IMR-90 (cell line): Measurements from ENCODE around the gene ACYP2. TPM values are rescaled to one million over a fixed set of nuclear protein-coding genes. Genes with fewer than 3 reads are reported as not detected.

Source experiments
- ATAC-seq: fragments of 200-7000 bp; cut with Tn5 transposase; 2 replicates; pipeline ENCODE4 v1.9.1; 2020; ENCODE audit warnings: low read depth, mild to moderate bottlenecking, moderate library complexity
- BruUV-seq: library from RNA; stranded (reverse); fragments of 400-500 nt; replicated peaks from 2 replicates; lab custom pipeline; 2021; lab: Mats Ljungman, UMichigan
- CTCF ChIA-PET: fragments of 300-600 bp; formaldehyde crosslinking; extraction: SDS; loops from one replicate; lab custom pipeline; 2021; ENCODE audit warnings: antibody characterized with exemption; lab: Yijun Ruan, JAX
- POLR2A ChIA-PET: fragments of 300-600 bp; sonication (Branson Sonifier 250); formaldehyde crosslinking; loops from one replicate; lab custom pipeline; 2022; ENCODE audit warnings: antibody characterized with exemption; ENCODE audit not compliant: unreplicated experiment; lab: Charles Lee
- DNase-seq: peaks from one replicate; pipeline ENCODE4 v3.0.0; 2013
- H2AFZ ChIP-seq: replicated peaks from 2 replicates; pipeline ENCODE3; 2013; ENCODE audit warnings: low read length, mild to moderate bottlenecking; ENCODE audit not compliant: poor library complexity
- H2AK5ac ChIP-seq: 2 replicates; pipeline ENCODE4 v1.6.1; 2013; ENCODE audit warnings: low read depth, low read length, inconsistent platforms
- H2AK9ac ChIP-seq: replicated peaks from 2 replicates; pipeline ENCODE3; 2013; ENCODE audit warnings: mild to moderate bottlenecking, low read depth, low read length, moderate library complexity; ENCODE audit not compliant: poor library complexity
- H2BK120ac ChIP-seq: 2 replicates; pipeline ENCODE4 v1.6.1; 2013; ENCODE audit warnings: low read depth, low read length, inconsistent platforms
- H2BK15ac ChIP-seq: 3 replicates; pipeline ENCODE4 v1.6.1; 2013; ENCODE audit warnings: low read depth, low read length, inconsistent platforms
- H2BK20ac ChIP-seq: 2 replicates; pipeline ENCODE4 v1.6.1; 2013; ENCODE audit warnings: low read depth, mild to moderate bottlenecking, inconsistent platforms, low read length, moderate library complexity
- H2BK5ac ChIP-seq: 2 replicates; pipeline ENCODE4 v1.6.1; 2013; ENCODE audit warnings: mild to moderate bottlenecking, low read depth, low read length, inconsistent platforms; ENCODE audit not compliant: poor library complexity, severe bottlenecking
- H3K14ac ChIP-seq: replicated peaks from 2 replicates; pipeline ENCODE4 v1.6.1; 2013; ENCODE audit warnings: low read depth, low read length, inconsistent platforms
- H3K18ac ChIP-seq: 2 replicates; pipeline ENCODE4 v1.6.1; 2013; ENCODE audit warnings: low read depth, low read length, control low read depth
- H3K23ac ChIP-seq: 2 replicates; pipeline ENCODE4 v1.6.1; 2013; ENCODE audit warnings: low read depth, low read length, inconsistent platforms
- H3K27ac ChIP-seq: 2 replicates; pipeline ENCODE4 v1.5.1; 2013; ENCODE audit warnings: mild to moderate bottlenecking, control low read depth, low read length; ENCODE audit not compliant: insufficient read depth
- H3K27me3 ChIP-seq: 2 replicates; pipeline ENCODE4 v1.6.1; 2013; ENCODE audit warnings: low read length; ENCODE audit not compliant: control insufficient read depth, insufficient read depth
- H3K36me3 ChIP-seq: 2 replicates; pipeline ENCODE4 v1.6.1; 2013; ENCODE audit warnings: low read length, mixed read lengths; ENCODE audit not compliant: control insufficient read depth, insufficient read depth
- H3K4ac ChIP-seq: 2 replicates; pipeline ENCODE4 v1.6.1; 2013; ENCODE audit warnings: low read depth, low read length, inconsistent platforms
- H3K4me1 ChIP-seq: 2 replicates; pipeline ENCODE4 v1.6.1; 2013; ENCODE audit warnings: low read length, mixed read lengths; ENCODE audit not compliant: control insufficient read depth, insufficient read depth
- H3K4me2 ChIP-seq: 2 replicates; pipeline ENCODE4 v1.6.1; 2013; ENCODE audit warnings: low read depth, mild to moderate bottlenecking, control low read depth, low read length, moderate library complexity
- H3K4me3 ChIP-seq: 2 replicates; pipeline ENCODE4 v1.5.1; 2013; ENCODE audit warnings: low read depth, mild to moderate bottlenecking, control low read depth, low read length, moderate library complexity; ENCODE audit not compliant: insufficient read depth
- H3K56ac ChIP-seq: 2 replicates; pipeline ENCODE4 v1.6.1; 2013; ENCODE audit warnings: low read length, inconsistent platforms; ENCODE audit not compliant: insufficient read depth; ENCODE audit errors: extremely low read depth
- H3K79me1 ChIP-seq, 2 experiments: 2 replicates each; pipeline ENCODE4 v1.6.1; 2013; ENCODE audit warnings: low read length in 2 of 2, inconsistent platforms in 1 of 2, low read depth in 1 of 2
- H3K9ac ChIP-seq: 2 replicates; pipeline ENCODE4 v1.6.1; 2013; ENCODE audit warnings: low read depth, low read length, control low read depth
- H3K9me1 ChIP-seq: 2 replicates; pipeline ENCODE4 v1.6.1; 2013; ENCODE audit warnings: low read length, inconsistent platforms; ENCODE audit not compliant: insufficient read depth
- H3K9me3 ChIP-seq: 2 replicates; pipeline ENCODE4 v1.6.1; 2013; ENCODE audit warnings: low read length; ENCODE audit not compliant: control insufficient read depth, insufficient read depth
- H4K20me1 ChIP-seq: 2 replicates; pipeline ENCODE4 v1.6.1; 2013; ENCODE audit warnings: low read length, inconsistent platforms; ENCODE audit not compliant: insufficient read depth
- H4K5ac ChIP-seq: 2 replicates; pipeline ENCODE4 v1.6.1; 2013; ENCODE audit warnings: mild to moderate bottlenecking, low read depth, low read length, control low read depth
- H4K8ac ChIP-seq, 2 experiments: 2 replicates each; pipeline ENCODE4 v1.6.1; 2013; ENCODE audit warnings: low read depth in 2 of 2, low read length in 2 of 2, control low read depth in 1 of 2, inconsistent platforms in 1 of 2
- H4K91ac ChIP-seq: 2 replicates; pipeline ENCODE4 v1.6.1; 2013; ENCODE audit warnings: low read depth, low read length, inconsistent platforms; ENCODE audit not compliant: insufficient read depth
- BHLHE40 ChIP-seq: fragments of 150-350 bp; IDR thresholded peaks from 2 replicates; pipeline ENCODE4 v1.6.1; 2016; ENCODE audit warnings: mild to moderate bottlenecking, low read depth, low read length
- CEBPB ChIP-seq: IDR thresholded peaks from 2 replicates; pipeline ENCODE4 v1.6.1; 2012; ENCODE audit warnings: low read depth, low read length, improper control_type of control experiment
- CHD1 ChIP-seq: IDR thresholded peaks from 2 replicates; pipeline ENCODE4 v1.6.1; 2012; ENCODE audit warnings: low read depth, low read length, improper control_type of control experiment
- ELK1 ChIP-seq: fragments of 150-350 bp; IDR thresholded peaks from 2 replicates; pipeline ENCODE4 v1.6.1; 2016; ENCODE audit warnings: low read depth, mild to moderate bottlenecking, low read length, moderate library complexity, borderline replicate concordance
- FOS ChIP-seq: fragments of 150-350 bp; IDR thresholded peaks from 2 replicates; pipeline ENCODE4 v1.6.1; 2016; ENCODE audit warnings: low read depth, low read length
- MAFK ChIP-seq: IDR thresholded peaks from 2 replicates; pipeline ENCODE4 v1.6.1; 2012; ENCODE audit warnings: low read depth, low read length, improper control_type of control experiment
- MAZ ChIP-seq: IDR thresholded peaks from 2 replicates; pipeline ENCODE4 v1.6.1; 2012; ENCODE audit warnings: low read depth, mild to moderate bottlenecking, low read length, improper control_type of control experiment, moderate library complexity, borderline replicate concordance
- MXI1 ChIP-seq: IDR thresholded peaks from 2 replicates; pipeline ENCODE4 v1.6.1; 2012; ENCODE audit warnings: low read depth, mild to moderate bottlenecking, low read length, moderate library complexity, borderline replicate concordance
- NFE2L2 ChIP-seq: fragments of 150-350 bp; IDR thresholded peaks from 2 replicates; pipeline ENCODE4 v1.6.1; 2016; ENCODE audit warnings: low read depth, mild to moderate bottlenecking, low read length
- POLR2A ChIP-seq: IDR thresholded peaks from 2 replicates; pipeline ENCODE4 v1.6.1; 2012; ENCODE audit warnings: mild to moderate bottlenecking, low read depth, low read length
- RAD21 ChIP-seq: IDR thresholded peaks from 2 replicates; pipeline ENCODE4 v1.6.1; 2012; ENCODE audit warnings: low read length, improper control_type of control experiment
- RCOR1 ChIP-seq: IDR thresholded peaks from 2 replicates; pipeline ENCODE4 v1.6.1; 2012; ENCODE audit warnings: mild to moderate bottlenecking, low read length, improper control_type of control experiment; ENCODE audit not compliant: insufficient replicate concordance
- RFX5 ChIP-seq: IDR thresholded peaks from 2 replicates; pipeline ENCODE4 v1.8.0; 2012; ENCODE audit warnings: low read depth, mild to moderate bottlenecking, low read length, moderate library complexity
- SMC3 ChIP-seq: fragments of 150-350 bp; IDR thresholded peaks from 2 replicates; pipeline ENCODE4 v1.6.1; 2016; ENCODE audit warnings: low read depth, mild to moderate bottlenecking, antibody characterized with exemption, low read length, moderate library complexity
- USF2 ChIP-seq: fragments of 150-350 bp; IDR thresholded peaks from 2 replicates; pipeline ENCODE4 v1.6.1; 2017; ENCODE audit warnings: mild to moderate bottlenecking, antibody characterized with exemption, low read length, low read depth
- WGBS, 2 experiments: methylation state at CpG; one replicate each; pipeline versions ENCODE4 v1.1.5 to v1.1.7; 2013; ENCODE audit warnings: missing lambda C conversion rate in 2 of 2; ENCODE audit not compliant: insufficient read length in 1 of 2; ENCODE audit errors: extremely low coverage in 2 of 2; 5-methylcytosine and 5-hydroxymethylcytosine counted together
- dilution Hi-C: fragments of 300-500 bp; cut with HindIII; formaldehyde crosslinking; loops from one replicate; pipeline ENCODE4 v1.14.3; 2018; ENCODE audit warnings: low sequenced_read_pairs; ENCODE audit not compliant: unreplicated experiment
- in situ Hi-C: fragments of 300-500 bp; cut with MboI; formaldehyde crosslinking; loops from 3 replicates; pipeline ENCODE4 v1.14.3; 2019; ENCODE audit warnings: low sequenced_read_pairs, inconsistent platforms, mixed read lengths
- intact Hi-C: fragments of 100-400 bp; cut with micrococcal nuclease; formaldehyde crosslinking; loops from 2 replicates; pipeline ENCODE4 v1.10.0; 2022
- polyA plus RNA-seq, 3 experiments: library from polyadenylated mRNA; depleted of rRNA; stranded (reverse); fragments of >200 nt; gene quantifications; 2 replicates each; pipeline ENCODE4 v1.2.3, GENCODE V29; 2012; ENCODE audit warnings: low replicate concordance in 1 of 3
- total RNA-seq: library from RNA; depleted of rRNA; stranded (reverse); fragments of >200 nt; gene quantifications from 2 replicates; pipeline ENCODE4 v1.2.3, GENCODE V29; 2012
- TF ChIP-seq, protein P1 (sequence below): conservative IDR thresholded peaks from 2 replicates; pipeline ENCODE4 v1.5.1; 2012; ENCODE audit warnings: mild to moderate bottlenecking, low read depth, low read length, improper control_type of control experiment

ACYP2 gene
- total and polyA plus RNA-seq, 2 of the 4 experiments (the other 2 are of a cell fraction) = 3.9 to 7.4 TPM

GRCh38 chr2:54209379-54209778 is 94.0 kb downstream of the ACYP2 start:
- no peak for ATAC-seq
- Histone ChIP-seq H2AFZ (no peak overlapping the region), H3K4me3 (no peak overlapping the region), H4K20me1 (no peaks in the 10 kb centered on the region), H2BK120ac (peak overlapping the region; percentile 10; the same call in 1 of the 2 replicates), H3K27me3 (no peaks in the 10 kb centered on the region), H3K27ac (no peak overlapping the region), H3K4ac (peak overlapping the region; percentile 38; the same call in 1 of the 2 replicates), H2AK9ac (no peak overlapping the region), H3K4me2 (no peak overlapping the region), H3K23ac (no peak overlapping the region), H3K9me1 (no peaks in the 10 kb centered on the region), H3K4me1 (peaks cover 6% of the 10 kb centered on the region; the same call in 1 of the 2 replicates), H4K91ac (peak overlapping the region; percentile 8; the same call in 1 of the 2 replicates), H2BK15ac (0 out of 3 replicates have a peak overlapping the region, but pooled peaks have one; percentile 44), H3K9ac (no peak overlapping the region), H3K9me3 (peaks cover 2% of the 10 kb centered on the region; the same call in 1 of the 2 replicates), H3K18ac (peak overlapping the region; percentile 65; the same call in 1 of the 2 replicates), H3K79me1 (no peaks in the 10 kb centered on the region), H4K5ac (no peak overlapping the region), H3K14ac (no peak overlapping the region), H3K36me3 (no peaks in the 10 kb centered on the region), H2BK20ac (peak overlapping the region; percentile 69; the same call in 1 of the 2 replicates), H2BK5ac (peak overlapping the region; percentile 29), H4K8ac (no peak overlapping the region; a peak in 1 of 4 replicates), H3K56ac (no peak overlapping the region), H2AK5ac (peak overlapping the region; percentile 20)
- intact Hi-C loops = loop anchor here (5.0 to 10.0 kb wide), 2 partner anchors 248 to 315 kb away; partner anchors contain the start of gene SPTBN1
- DNase-seq = no peak
- ChIA-PET CTCF (interaction anchor here (0.6 to 1.1 kb wide), 3 partner anchors 13 to 126 kb away, joined by 3 read pairs; no protein-coding TSS in a partner anchor), POLR2A (no interaction called here)
- in situ Hi-C loops = no loop called here
- dilution Hi-C loops = no loop called here
- WGBS, 2 experiments = no CpG with 5 or more reads among the region's 3 CpGs
- TF ChIP-seq MAFK = no peak
- TF ChIP-seq RAD21 = no peak
- no peak for TF ChIP-seq NFE2L2
- no peak for TF ChIP-seq POLR2A
- no peak for TF ChIP-seq RFX5
- no peak for TF ChIP-seq CEBPB
- no peak for TF ChIP-seq MXI1
- TF ChIP-seq ELK1 = no peak
- no peak for TF ChIP-seq CHD1
- TF ChIP-seq, protein P1, sequence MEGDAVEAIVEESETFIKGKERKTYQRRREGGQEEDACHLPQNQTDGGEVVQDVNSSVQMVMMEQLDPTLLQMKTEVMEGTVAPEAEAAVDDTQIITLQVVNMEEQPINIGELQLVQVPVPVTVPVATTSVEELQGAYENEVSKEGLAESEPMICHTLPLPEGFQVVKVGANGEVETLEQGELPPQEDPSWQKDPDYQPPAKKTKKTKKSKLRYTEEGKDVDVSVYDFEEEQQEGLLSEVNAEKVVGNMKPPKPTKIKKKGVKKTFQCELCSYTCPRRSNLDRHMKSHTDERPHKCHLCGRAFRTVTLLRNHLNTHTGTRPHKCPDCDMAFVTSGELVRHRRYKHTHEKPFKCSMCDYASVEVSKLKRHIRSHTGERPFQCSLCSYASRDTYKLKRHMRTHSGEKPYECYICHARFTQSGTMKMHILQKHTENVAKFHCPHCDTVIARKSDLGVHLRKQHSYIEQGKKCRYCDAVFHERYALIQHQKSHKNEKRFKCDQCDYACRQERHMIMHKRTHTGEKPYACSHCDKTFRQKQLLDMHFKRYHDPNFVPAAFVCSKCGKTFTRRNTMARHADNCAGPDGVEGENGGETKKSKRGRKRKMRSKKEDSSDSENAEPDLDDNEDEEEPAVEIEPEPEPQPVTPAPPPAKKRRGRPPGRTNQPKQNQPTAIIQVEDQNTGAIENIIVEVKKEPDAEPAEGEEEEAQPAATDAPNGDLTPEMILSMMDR = no peak
- TF ChIP-seq MAZ = no peak
- no peak for TF ChIP-seq RCOR1
- TF ChIP-seq FOS = no peak
- no peak for TF ChIP-seq USF2
- no peak for TF ChIP-seq BHLHE40
- TF ChIP-seq SMC3 = no peak
- BruUV-seq = no TSS peak
